GM19240 (cell line): ENCODE measurements around the gene TADA2A.

Source experiments
- DNase-seq: peaks from one replicate; pipeline ENCODE4 v3.0.0; 2011; ENCODE audit warnings: low spot score; ENCODE audit not compliant: insufficient read length

The TADA2A gene

GRCh38 chr17:37461668-37462067 is 55.0 kb downstream of the TADA2A start:
- DNase-seq = no peak

DNA sequence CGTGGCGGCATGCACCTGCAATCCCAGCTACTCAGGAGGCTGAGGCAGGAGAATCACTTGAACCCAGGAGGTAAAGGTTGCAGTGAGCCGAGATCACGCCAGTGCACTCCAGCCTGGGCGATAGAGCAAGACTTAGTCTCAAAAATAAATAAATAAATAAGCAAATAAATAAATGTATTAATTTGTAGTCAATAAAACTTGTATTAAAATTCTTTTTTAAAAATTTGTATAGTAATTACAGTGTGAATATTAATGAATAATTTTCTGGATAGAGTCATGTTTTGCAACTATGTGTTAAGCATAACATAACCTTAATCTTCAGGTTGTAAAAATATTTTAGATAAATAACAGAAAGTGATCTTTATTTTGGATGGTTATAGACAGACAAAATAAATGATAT is 55.8 kb downstream of the TADA2A start:
- DNase-seq = no peak

DNA sequence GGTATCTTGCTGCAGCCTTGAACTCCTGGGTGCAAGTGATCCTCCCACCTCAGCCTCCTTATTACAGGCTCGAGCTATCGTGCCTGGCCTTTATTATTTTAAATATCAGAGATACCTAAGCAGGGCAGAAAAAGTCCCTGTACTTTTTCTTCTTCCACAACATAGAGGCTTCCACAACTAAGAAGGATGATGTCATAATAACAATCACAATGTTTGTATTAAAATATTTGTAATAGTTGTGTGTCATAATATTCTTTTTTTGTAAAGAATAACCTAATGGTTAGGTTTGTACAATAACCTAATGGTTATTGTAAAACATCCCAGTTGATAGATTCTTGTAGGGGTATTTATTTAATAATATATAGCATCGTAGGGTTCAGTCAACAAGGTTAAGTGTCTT is 56.4 kb downstream of the TADA2A start:
- no peak for DNase-seq

GRCh38 chr17:37465069-37465616 is 58.5 kb downstream of the TADA2A start:
- no peak for DNase-seq

GRCh38 chr17:37466471-37466870 is 59.8 kb downstream of the TADA2A start:
- no peak for DNase-seq

DNA sequence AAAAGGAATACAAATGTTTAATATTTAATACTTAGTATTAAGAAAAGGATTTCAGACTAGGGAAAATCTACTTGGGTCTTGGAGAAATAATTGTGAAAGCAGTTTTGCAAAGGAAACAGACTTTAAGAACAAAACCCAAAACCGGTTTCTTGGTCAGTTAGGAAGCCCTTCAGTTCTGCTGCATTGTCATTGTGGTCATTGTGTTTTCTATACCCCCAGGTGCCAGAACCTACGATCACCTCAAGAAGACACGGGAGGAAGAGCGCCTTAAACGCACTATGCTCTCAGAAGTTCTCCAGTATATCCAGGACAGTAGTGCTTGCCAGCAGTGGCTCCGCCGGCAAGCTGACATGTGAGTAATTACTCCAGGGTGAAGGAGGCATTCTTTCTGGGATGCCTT is 63.5 kb downstream of the TADA2A start:
- no peak for DNase-seq

GRCh38 chr17:37475731-37476420 is 69.2 kb downstream of the TADA2A start:
- no peak for DNase-seq

DNA sequence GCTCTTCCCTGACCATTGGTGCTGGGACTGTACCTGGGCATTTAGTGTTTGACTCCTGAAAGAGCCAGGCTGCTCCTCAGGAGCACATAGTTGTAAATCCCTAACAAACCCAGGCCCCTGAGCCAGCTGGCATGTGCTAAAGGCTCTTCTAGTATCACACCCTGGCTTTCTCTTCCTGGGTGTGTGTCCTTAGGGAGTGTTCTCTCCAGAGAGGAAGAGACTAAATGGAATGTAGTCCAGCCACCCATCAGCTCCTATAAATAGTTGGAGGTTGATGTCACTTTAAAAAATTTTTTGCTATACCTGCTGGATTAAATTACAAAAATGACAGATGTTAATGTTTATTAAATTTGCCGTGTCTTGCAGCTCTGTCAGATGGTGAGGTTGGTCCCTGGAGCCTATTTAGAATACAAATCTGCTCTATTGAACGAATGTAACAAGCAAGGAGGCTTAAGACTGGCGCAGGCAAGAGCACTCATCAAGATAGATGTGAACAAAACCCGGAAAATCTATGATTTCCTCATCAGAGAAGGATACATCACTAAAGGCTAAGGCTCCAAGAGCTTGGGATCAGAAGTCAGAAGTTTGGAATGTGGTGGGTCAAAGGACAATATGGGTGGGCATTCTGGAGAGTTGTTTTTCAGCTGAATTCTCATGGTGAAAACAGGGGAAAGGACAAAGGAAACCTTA is 69.9 kb downstream of the TADA2A start:
- no peak for DNase-seq

DNA sequence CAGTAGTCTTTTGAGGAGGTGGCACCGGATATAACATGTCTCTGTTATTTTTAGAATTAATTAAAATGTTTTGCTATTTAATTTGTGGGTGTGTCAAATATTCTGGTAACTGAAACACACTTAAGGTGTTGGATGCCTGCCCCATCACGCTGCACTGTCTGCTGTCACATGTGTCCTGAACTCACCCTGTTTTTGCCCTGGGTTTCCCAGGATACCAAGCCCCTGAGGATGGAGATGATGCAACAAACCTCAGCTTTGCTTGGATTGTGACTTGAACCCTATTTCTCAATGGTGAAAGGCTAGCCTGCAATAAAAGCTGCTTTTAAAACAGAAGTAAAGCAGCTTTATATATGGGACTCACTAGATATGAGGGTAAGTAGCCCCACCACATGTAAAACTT is 71.5 kb downstream of the TADA2A start:
- DNase-seq = no peak

DNA sequence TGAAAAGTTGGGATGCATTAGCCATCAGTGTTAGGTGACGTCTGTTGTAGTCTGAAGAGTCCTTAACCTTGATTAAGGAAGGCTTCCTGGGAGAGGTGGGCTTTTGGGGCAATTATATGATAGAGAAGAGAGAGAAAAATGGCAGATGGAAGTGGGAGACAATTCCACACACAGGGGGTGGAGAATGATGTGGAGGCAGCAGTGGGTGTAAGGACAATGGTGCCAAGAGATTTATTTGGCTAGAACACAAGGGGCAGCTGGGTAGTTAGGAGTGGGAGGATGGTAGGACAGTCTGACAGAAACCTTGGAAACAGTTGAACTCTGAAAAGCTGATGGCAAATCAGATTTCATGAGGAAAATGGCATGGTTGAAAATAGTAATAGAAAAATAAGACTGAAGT is 72.3 kb downstream of the TADA2A start:
- DNase-seq = no peak

GRCh38 chr17:37480427-37480826 is 73.7 kb downstream of the TADA2A start:
- DNase-seq = no peak

GRCh38 chr17:37481001-37481665 is 74.4 kb downstream of the TADA2A start:
- no peak for DNase-seq

DNA sequence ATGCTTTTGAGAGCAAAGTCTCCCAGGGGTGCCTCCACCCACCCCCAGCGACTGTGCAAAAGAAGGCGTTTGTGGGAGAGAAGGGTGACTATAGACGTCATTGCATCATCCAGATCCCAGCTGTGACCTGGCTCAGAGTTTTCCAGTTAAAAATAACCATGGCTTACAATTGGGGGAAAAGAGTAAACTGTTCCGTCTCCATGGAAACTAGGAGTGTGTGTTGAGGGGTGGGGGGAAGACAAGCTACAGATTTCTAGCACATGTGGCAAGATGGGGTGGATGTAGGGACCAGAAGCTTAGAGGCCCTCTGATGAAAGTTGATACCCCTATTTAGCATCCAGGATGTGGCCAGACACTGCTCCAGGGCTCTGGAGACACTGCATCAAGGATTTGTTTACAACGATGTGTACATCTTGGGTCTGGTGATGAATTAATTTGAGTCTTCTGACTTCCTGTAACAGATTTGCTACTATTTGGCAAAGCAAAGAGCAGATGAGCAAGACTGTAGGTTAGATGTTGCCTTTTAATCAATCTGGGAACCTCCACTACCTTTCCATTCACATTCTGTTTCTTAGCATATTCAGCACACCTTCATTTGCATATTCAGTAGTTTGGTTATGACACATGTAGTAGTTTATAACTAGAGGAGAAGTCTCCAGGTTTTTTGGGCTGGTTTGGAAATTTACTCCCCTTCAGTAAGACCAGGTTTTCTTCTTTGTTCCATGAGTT is 76.8 kb downstream of the TADA2A start:
- no peak for DNase-seq

DNA sequence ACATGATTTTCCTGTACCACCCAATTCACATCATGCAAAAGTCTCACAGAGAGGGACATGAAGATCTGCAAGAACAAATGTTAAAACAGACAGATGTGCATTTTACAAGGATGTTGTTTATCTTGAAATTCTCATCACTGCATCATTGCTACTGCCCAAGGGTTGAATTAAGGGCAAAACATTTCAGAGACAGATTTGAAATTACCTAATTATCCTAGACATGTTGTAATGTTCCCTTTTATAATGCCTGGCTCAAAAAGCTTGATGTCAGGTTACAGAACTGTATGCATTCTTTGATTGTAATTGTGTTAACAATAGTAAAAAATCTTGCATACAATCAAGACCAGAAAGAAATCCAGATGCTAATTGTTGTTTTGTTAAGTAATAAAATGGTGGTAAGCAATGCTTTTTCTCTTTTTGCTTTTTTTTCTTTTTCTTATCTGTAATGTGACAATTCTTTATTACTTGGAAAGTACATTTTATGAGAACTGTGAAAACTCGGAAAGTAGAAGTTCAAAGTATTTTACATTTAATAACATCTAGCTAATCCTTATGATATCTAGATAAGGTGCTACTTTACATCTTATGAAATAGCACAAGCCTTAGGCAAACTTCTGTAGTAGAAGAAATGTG is 79.4 kb downstream of the TADA2A start:
- no peak for DNase-seq

DNA sequence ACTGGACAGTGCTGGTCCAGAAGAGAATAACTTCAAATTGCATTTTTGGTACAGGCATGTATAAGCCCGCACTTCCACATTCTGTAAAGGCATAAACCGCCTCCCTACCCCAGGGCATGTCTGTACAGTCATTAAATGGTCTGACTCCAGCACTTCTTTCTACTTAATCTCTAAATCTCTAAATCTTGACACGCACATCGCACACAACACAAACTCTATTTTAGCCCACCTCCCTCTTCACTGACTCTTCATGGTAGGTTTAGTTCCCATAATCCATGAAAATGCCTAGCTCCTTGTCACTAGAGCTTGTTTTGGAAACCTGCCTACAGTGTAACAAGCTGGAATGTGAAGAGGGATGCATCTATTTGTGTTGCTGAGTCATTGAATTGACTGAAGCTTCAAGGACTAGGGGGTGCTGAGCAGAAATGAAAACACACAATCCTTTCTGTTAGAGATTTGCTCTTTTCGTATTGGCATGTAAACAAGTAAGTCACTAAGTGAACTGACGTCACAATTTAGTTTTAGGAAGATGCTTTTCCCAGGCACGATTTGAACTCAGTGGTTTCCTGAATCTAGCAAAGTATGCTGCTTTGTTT is 81.4 kb downstream of the TADA2A start:
- DNase-seq = no peak

- DNase-seq = peak; percentile 33
Measured at GRCh38 chr17:37488607-37489196, 82.0 kb downstream of the TADA2A start.

DNA sequence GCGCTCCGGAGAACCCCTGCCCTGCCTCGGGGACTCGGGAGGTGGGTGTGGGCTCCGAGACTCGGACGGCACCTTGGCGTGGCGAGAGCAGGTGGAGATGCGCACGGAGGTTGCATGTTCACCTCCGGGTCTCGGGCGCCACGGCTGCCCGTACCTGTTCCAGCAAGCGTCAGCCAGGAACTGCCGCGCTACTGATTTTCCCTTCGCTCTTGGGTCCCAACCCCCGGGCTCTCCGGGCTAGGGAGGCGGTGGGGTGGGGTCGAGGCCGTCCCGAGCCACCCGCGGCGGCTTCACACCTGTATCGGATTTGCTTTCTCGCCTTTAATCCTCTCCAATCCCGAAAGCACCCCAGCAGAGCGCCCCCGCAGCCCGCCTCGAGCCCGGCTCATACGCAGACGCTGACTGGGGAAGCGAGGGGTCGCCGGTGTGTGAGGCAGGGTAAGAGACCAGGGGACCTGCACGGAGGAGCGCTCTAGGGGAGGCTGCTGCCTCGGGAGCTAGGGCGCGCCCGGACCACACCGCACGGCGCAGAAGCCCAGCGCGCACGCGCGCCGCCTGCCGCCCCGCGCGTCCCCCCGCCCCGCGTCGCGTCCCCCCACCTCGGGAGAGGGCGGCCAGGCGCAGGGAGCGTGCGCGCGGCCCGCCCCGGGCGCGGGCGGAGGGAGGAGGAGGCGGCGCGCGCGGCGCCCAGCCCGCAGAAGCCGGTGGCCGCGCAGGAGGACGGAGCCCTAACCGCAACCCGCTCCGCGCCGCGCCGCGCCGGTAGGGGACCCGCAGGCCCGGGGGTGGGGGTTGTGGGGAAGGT is 82.7 kb downstream of the TADA2A start, which contains the start of gene DUSP14:
Gene DUSP14 (plus strand): TSS at position 695 of the 805 bp plus-strand sequence. CDS start 22,382 bp downstream, outside the sequence.
- peak; percentile 92 for DNase-seq

- DNase-seq = peak; percentile 52
Measured at GRCh38 chr17:37490022-37490587, 83.4 kb downstream of the TADA2A start.
